HG03196 (cell line): ENCODE data around the gene UBE2E1.

Experiments
- ATAC-seq: cut with Tn5 transposase; IDR thresholded peaks from one replicate; pipeline ENCODE4 v1.9.1; 2021; ENCODE audit not compliant: unreplicated experiment

The UBE2E1 gene

GRCh38 chr3:23795096-23795495 lies 10.7 kb upstream of the UBE2E1 start:
- no peak for ATAC-seq

GRCh38 chr3:23796518-23796917 lies 9.2 kb upstream of the UBE2E1 start:
- ATAC-seq: no peak

GRCh38 chr3:23797491-23797890 lies 8.3 kb upstream of the UBE2E1 start:
- ATAC-seq: peak; percentile 71

GRCh38 chr3:23798456-23798855 lies 7.3 kb upstream of the UBE2E1 start:
- no peak for ATAC-seq

- ATAC-seq: no peak
Measured at GRCh38 chr3:23798876-23799275, 6.9 kb upstream of the UBE2E1 start.

- ATAC-seq: no peak
Measured at GRCh38 chr3:23800731-23801130, 5.0 kb upstream of the UBE2E1 start.

GRCh38 chr3:23804441-23805209 lies 1.1 kb upstream of the UBE2E1 start:
- no peak for ATAC-seq

- ATAC-seq: no peak
Measured at GRCh38 chr3:23805210-23805632, 534 bp upstream of the UBE2E1 start.

GRCh38 chr3:23806534-23807423 lies 1.0 kb downstream of the UBE2E1 start:
- ATAC-seq: peak; percentile 3

GRCh38 chr3:23807424-23808015 lies 1.8 kb downstream of the UBE2E1 start:
- no peak for ATAC-seq

- ATAC-seq: no peak
Measured at GRCh38 chr3:23808525-23808924, 2.8 kb downstream of the UBE2E1 start.

- no peak for ATAC-seq
Measured at GRCh38 chr3:23809294-23809693, 3.5 kb downstream of the UBE2E1 start.

- no peak for ATAC-seq
Measured at GRCh38 chr3:23809840-23810342, 4.1 kb downstream of the UBE2E1 start.

- ATAC-seq: peak; percentile 27
Measured at GRCh38 chr3:23810343-23811184, 4.8 kb downstream of the UBE2E1 start.

GRCh38 chr3:23811185-23811527 lies 5.4 kb downstream of the UBE2E1 start:
- ATAC-seq: no peak

- ATAC-seq: peak; percentile 40
Measured at GRCh38 chr3:23811919-23812318, 6.2 kb downstream of the UBE2E1 start.

- ATAC-seq: no peak
Measured at GRCh38 chr3:23815879-23816278, 10.1 kb downstream of the UBE2E1 start.

GRCh38 chr3:23816721-23817120 lies 11.0 kb downstream of the UBE2E1 start:
- no peak for ATAC-seq

- ATAC-seq: no peak
Measured at GRCh38 chr3:23817508-23818223, 11.9 kb downstream of the UBE2E1 start.
